Measurements from ENCODE around the gene RAD1. TPM values are rescaled to one million over a fixed set of nuclear protein-coding genes. Genes with fewer than 3 reads are reported as not detected.

The RAD1 gene
- total and polyA plus RNA-seq, 9 donors = 7.6 to 27.3 (median 18.5) TPM

GRCh38 chr5:34881246-34881645 is 34.1 kb downstream of the RAD1 start:
- intact Hi-C loops (cut with DNase I) = no loop called here
- Histone ChIP-seq H3K27ac (no peak overlapping the region), H3K4me3 (no peak overlapping the region), H3K9me3 (no peaks in the 10 kb centered on the region), H3K4me1 (ENCODE audit: insufficient read depth) (no peaks in the 10 kb centered on the region), H3K36me3 (no peaks in the 10 kb centered on the region), H3K27me3 (no peaks in the 10 kb centered on the region)
- DNase-seq = no peak
- TF ChIP-seq POLR2A (IDR thresholded peaks at IDR 0.05) (no peak), EP300 (IDR thresholded peaks at IDR 0.05) (no peak)
- TF ChIP-seq, protein P1, sequence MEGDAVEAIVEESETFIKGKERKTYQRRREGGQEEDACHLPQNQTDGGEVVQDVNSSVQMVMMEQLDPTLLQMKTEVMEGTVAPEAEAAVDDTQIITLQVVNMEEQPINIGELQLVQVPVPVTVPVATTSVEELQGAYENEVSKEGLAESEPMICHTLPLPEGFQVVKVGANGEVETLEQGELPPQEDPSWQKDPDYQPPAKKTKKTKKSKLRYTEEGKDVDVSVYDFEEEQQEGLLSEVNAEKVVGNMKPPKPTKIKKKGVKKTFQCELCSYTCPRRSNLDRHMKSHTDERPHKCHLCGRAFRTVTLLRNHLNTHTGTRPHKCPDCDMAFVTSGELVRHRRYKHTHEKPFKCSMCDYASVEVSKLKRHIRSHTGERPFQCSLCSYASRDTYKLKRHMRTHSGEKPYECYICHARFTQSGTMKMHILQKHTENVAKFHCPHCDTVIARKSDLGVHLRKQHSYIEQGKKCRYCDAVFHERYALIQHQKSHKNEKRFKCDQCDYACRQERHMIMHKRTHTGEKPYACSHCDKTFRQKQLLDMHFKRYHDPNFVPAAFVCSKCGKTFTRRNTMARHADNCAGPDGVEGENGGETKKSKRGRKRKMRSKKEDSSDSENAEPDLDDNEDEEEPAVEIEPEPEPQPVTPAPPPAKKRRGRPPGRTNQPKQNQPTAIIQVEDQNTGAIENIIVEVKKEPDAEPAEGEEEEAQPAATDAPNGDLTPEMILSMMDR (IDR thresholded peaks at IDR 0.05) = no peak

DNA sequence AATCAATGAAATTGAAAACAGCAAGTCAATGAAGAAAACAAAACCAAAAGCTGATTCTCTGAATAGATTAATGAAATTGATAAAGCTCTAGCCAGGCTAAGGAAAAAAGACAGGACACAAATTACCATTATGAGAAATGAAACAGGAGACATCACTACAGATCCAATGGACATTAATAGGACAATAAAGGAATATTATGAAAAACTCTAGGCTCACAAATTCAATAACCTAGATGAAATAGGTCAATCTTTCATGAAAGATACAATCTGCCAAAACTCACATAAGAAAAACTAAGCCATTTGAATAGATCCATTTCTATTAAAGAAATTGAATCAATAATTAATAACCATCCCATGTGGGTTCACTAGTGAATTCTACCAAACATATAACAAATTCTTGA is 39.0 kb downstream of the RAD1 start:
- TF ChIP-seq POLR2A (IDR thresholded peaks at IDR 0.05) (no peak), EP300 (IDR thresholded peaks at IDR 0.05) (no peak)
- TF ChIP-seq, protein P1 (IDR thresholded peaks at IDR 0.05) = no peak
- Histone ChIP-seq H3K9me3 (no peaks in the 10 kb centered on the region), H3K36me3 (no peaks in the 10 kb centered on the region), H3K27ac (no peak overlapping the region), H3K27me3 (no peaks in the 10 kb centered on the region), H3K4me3 (no peak overlapping the region), H3K4me1 (ENCODE audit: insufficient read depth) (no peaks in the 10 kb centered on the region)
- no peak for DNase-seq
- intact Hi-C loops (cut with DNase I) = no loop called here

DNA sequence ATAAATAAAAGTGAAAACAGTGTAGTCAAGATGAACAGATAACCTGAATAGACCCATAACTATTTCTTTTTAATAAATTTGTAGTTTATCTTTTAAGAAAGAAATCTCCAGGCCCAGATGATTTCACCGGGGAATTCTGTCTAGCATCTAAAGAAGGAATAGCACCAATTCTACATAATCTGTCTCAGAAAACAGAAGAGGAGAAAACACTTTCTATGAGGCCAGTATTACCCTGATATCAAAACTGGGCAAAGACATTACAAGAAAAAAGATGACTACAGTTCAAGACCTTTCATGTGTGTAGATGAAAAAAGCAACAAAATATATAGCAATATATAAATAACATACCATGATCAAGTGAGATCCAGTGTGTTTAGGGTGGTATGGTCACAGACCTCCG is 44.9 kb downstream of the RAD1 start:
- Histone ChIP-seq H3K27me3 (no peaks in the 10 kb centered on the region), H3K9me3 (no peaks in the 10 kb centered on the region), H3K27ac (no peak overlapping the region), H3K4me3 (no peak overlapping the region), H3K36me3 (no peaks in the 10 kb centered on the region), H3K4me1 (ENCODE audit: insufficient read depth) (no peaks in the 10 kb centered on the region)
- no peak for DNase-seq
- intact Hi-C loops (cut with DNase I) = no loop called here
- 92 to 97% (median 96%) methylated on average over 2 of the region's 2 CpGs for whole genome bisulfite sequencing, 3 donors
- TF ChIP-seq EP300 (IDR thresholded peaks at IDR 0.05) (no peak), POLR2A (IDR thresholded peaks at IDR 0.05) (no peak)
- TF ChIP-seq, protein P1 (IDR thresholded peaks at IDR 0.05) = no peak

GRCh38 chr5:34869256-34869655 is 46.0 kb downstream of the RAD1 start:
- WGBS, 3 donors = 75 to 89% (median 78%) methylated on average over 1 of the region's 1 CpG
- intact Hi-C loops (cut with DNase I) = no loop called here
- no peak for DNase-seq
- Histone ChIP-seq H3K27ac (no peak overlapping the region), H3K36me3 (no peaks in the 10 kb centered on the region), H3K9me3 (no peaks in the 10 kb centered on the region), H3K4me1 (ENCODE audit: insufficient read depth) (no peaks in the 10 kb centered on the region), H3K4me3 (no peak overlapping the region), H3K27me3 (no peaks in the 10 kb centered on the region)
- TF ChIP-seq, protein P1 (IDR thresholded peaks at IDR 0.05) = no peak
- TF ChIP-seq EP300 (IDR thresholded peaks at IDR 0.05) (no peak), POLR2A (IDR thresholded peaks at IDR 0.05) (no peak)

DNA sequence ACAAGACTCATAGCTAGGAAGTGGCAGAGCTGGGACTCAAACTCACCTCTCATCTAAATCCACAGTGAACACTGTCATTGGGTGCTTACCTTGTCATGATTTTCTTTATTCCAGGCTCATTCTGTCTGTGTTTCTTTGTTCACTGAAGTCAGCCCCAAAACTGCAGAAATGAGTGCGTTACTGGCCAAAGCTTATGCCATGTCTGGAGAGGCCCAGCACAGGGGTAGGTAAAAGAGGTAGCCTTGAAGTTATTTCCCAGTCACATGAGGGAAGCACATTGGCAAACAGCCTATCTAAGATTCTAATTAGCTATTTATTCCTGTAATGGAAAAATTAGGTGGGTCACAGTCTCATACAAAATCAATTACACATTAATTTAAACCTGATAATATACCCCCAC is 46.5 kb downstream of the RAD1 start:
- TF ChIP-seq POLR2A (IDR thresholded peaks at IDR 0.05) (no peak), EP300 (IDR thresholded peaks at IDR 0.05) (no peak)
- TF ChIP-seq, protein P1 (IDR thresholded peaks at IDR 0.05) = no peak
- intact Hi-C loops (cut with DNase I) = no loop called here
- no peak overlapping the region for H3K27ac ChIP-seq
- 93 to 100% (median 100%) methylated on average over 1 of the region's 1 CpG for WGBS, 3 donors
- no peaks in the 10 kb centered on the region for H3K4me1 ChIP-seq (ENCODE audit: insufficient read depth)
- H3K9me3 ChIP-seq = no peaks in the 10 kb centered on the region
- H3K4me3 ChIP-seq = no peak overlapping the region
- no peak for DNase-seq
- no peaks in the 10 kb centered on the region for H3K27me3 ChIP-seq
- H3K36me3 ChIP-seq = no peaks in the 10 kb centered on the region
